Stomach (tissue), 4 donors: Measurements from ENCODE around the gene RDH8.

Source experiments
- CTCF ChIP-seq, 7 experiments: fragments of 450-650 bp in 4 of 7; fragments of 200-600 bp in 3 of 7; sonication (generic) in 3 of 7; IDR thresholded peaks; one replicate each; pipeline ENCODE4 v1.5.1; 2016 to 2019; ENCODE audit warnings: antibody characterized with exemption in 7 of 7, control low read depth in 2 of 7, mild to moderate bottlenecking in 1 of 7
- EP300 ChIP-seq: sonication (generic); formaldehyde crosslinking; IDR thresholded peaks from one replicate; pipeline ENCODE4 v1.6.1; 2017; ENCODE audit warnings: antibody characterized with exemption

- TF ChIP-seq CTCF (IDR thresholded peaks at IDR 0.05) (no peak), EP300 (no peak)
These were observed 47.3 kb upstream of the RDH8 start for GRCh38 chr19:9966024-9966423.
